HG02884 (cell line): ENCODE data around the gene ASB6.

Source experiments
- ATAC-seq: cut with Tn5 transposase; IDR thresholded peaks from one replicate; pipeline ENCODE4 v1.9.1; 2021; ENCODE audit warnings: mild to moderate bottlenecking, moderate library complexity; ENCODE audit not compliant: unreplicated experiment

Gene ASB6

GRCh38 chr9:129590466-129590865, 51.5 kb downstream of the ASB6 start:
- ATAC-seq = no peak

DNA sequence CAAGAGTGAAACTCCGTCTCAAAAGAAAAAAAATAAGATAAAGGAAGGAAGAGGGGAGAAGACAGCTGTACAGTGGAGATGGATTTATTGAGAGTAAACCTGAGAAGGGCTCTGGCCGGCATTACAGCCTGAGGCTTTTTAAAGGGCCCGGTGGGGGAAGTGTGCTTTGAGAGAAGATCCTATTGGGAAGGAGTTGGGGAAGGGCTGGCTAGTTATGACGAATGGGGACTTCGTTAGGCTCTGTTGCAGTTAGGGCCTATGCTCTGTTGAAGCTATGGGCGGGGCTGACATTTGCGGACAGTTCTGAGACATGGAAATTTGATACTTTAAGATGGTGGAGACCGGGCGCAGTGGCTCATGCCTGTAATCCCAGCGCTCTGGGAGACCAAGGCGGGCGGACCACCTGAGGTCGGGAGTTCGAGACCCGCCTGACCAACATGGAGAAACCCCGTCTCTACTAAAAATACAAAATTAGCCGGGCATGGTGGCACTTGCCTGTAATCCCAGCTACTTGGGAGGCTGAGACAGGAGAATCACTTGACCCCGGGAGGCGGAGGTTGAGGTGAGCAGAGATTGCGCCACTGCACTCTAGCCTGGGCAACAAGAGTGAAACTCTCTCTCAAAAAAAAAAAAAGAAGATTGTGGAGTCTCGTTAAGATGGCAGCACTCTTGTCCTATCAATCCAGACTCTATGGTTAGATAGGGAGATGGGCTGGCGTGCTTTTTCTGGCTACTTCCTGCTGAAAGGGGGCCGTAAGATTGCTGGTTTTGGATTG, 54.3 kb downstream of the ASB6 start:
- ATAC-seq = no peak

DNA sequence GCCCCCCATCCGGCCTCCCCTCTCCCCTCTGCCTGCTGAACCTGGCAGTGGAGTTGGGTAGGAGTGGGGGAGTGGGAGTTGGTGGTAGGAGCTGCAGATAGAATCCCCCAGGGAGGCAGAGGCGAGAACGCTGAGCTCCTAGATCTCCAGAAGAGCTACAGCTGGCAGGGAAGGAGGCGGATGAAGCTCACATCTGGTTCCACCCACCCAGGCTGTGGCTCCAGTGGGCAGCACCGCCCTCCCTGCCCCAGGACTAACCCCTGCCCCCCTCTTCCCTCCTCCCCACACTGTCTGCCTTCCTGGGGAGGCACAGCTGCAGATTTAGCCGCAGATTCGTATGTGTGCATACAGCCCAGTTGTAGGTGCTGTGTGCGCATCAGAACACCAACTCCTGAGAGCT, 55.3 kb downstream of the ASB6 start:
- ATAC-seq = no peak

DNA sequence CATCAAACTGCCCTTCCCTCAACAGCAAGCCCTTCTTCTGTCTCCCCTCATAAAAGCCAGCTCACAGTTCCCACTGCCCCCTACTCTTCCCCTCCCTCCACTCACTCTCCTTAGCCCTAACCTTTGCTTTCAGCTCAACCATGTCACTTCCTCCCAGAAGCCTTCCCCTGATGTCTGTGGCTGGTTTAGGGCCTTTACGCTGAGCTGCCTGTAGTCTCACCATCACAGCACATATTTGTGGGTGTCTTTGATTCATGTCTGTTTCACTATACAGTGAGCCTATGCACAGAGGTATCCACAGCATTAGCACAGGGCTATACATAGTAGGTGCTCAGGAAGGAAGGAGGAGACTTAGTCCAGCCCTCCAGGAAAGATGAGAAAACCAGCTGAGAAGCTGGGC, 55.7 kb downstream of the ASB6 start:
- no peak for ATAC-seq

DNA sequence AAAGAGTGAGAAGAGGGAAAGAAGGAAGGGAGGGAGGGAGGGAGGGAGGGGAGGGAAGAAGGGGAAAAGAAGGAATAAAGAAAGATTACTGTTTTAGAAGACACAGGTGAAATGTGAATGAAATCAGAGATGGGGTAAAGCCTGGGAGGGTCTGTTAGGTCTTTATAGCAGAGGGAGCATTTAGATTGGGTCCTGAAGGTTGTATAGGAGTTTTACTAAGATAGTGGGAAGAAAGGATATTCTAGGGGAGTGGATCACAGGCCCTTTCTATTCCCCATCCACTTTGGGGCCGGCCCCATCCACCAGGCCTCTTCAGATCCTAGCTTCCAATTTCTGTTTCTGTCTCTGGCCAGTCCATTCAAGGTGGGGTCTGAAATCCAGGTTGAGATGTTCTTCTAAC, 56.6 kb downstream of the ASB6 start:
- ATAC-seq = no peak
